HG02678 (cell line): Measurements from ENCODE around the gene MEF2C.

Experiments
- ATAC-seq: cut with Tn5 transposase; IDR thresholded peaks from one replicate; pipeline ENCODE4 v1.9.1; 2021; ENCODE audit warnings: mild to moderate bottlenecking, moderate library complexity; ENCODE audit not compliant: unreplicated experiment

MEF2C gene

DNA sequence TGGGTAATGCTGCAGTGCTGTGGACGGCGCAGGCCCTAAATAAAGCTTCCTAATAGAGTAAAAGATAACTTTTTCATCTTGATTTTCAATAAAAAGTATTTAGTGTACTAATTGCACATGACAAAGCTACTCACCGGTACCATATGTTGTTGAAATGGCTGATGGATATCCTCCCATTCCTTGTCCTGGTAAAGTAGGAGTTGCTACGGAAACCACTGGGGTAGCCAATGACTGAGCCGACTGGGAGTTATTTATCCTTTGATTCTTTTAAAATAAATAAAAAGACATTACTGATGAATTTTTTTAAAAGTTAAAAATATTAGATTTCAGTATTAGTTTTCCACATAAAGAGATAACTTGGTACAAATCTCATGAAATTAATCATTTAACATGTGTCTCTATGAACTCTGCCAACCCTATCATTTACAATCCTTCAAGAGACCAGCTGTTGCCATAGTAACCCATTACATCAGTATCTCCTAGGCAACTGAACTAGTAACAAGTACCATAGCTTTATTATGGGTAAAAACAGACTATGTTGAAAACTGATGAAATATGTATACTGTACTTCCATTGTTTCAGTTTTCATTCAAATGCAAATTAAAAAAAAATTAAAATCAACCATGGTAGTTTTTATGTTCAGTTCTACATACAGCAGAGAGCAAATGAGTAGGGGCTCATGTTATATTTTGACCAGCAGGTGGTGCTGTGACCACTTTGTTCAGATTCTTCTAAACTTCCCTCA, 153.7 kb downstream of the MEF2C start:
- peak; percentile 23 for ATAC-seq

DNA sequence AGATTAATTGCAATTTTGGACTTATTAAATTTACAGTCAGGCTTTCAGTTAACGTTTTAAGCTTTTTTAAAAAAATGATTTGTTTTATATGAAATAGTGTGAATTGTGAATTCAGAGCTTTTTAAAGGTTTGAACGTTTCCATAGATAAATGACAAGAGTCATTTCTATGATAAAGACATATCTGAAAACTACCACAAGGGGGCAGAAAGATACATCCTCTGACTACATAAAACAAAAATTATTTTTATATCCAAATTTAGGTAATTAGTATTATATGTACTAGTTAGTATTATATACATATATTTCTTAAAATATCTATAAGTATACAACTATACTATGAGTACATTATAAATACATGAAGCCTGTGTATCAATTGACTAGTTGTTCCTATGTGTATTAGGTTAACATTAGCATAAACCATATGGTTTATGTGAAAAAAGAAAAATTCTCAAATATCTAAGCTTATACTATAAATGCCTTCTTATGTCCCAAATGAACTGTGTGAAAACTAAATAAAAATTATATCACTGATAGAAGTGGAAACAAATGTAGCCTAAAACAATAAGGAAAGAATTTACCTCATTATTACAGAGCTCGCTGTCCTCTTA, 155.2 kb downstream of the MEF2C start:
- no peak for ATAC-seq

DNA sequence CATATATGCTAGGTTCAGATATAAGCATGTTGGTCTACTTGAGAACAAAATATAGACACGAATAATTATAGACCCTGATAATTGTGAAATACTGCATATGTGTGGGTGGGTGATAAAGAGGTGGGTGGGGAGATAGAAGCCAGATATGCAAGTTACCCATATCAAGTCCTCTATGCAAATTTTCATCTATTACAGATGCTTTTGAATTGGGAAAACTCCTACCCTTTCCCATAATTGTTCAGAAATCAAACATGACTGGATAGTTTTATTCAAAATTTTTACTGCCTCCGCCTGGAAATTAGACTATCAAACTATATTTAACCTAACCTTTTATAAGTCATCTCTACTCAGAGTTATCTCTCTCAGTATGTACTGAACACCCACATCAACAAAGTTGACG, 157.5 kb downstream of the MEF2C start:
- ATAC-seq, result no peak

- ATAC-seq, result no peak
These were observed 158.8 kb downstream of the MEF2C start for GRCh38 chr5:88724201-88724600.

- no peak for ATAC-seq
These were observed 160.4 kb downstream of the MEF2C start for GRCh38 chr5:88722546-88723073.

DNA sequence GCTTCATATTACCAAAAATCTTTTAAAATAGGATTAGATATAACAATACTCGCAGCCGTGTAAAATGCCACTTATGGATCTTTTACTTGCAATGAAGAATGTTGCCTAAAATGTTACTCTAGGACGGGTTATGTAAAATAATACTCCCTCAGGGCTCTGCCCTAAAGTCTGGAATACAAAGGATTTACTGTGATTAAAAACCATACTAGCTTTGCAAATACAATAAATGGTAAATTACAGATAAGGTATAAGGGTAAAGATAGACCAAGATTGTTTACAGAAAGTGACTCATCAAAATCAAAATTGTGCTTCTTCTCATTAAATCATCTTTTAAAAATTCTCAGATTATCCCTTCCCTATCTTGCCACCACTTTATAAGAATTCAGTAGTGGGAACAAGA, 163.6 kb downstream of the MEF2C start:
- ATAC-seq, result no peak

DNA sequence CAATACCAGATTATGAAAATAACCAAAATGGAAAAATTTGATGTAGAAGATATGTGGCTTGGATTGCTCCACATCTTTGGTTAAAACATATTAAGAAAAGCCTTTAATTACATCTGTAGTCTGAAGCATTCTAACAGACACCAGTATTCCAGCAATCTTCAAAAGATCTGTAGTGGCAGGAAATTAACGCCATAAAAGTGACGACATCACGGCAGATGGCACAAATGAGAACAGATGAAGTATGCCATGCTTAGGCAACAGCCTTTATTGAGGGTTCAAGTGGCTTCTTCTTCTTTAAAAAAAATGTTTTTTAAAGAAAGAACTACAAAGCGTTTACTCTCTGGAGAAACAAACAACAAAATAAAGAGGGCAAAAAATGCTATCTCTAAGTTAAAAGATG, 164.2 kb downstream of the MEF2C start:
- ATAC-seq, result no peak

DNA sequence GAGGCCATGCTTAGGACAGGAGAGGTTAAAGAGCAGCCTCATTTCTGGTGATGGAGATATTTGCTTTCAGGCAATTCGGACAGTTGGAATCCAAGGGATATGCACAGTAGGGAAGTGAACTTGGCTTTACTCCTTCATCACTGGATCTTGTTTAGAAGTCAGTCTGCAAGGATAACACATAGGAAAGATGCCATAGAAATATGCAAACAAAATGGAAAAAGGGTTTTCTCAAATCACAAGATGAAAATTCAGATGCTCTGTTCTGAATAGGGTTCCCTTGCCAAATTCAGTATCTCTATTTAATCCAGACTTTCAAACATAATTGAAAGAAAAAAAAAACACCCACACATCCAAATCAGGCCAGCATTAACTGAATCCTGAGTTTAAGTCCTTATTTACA, 166.9 kb downstream of the MEF2C start:
- no peak for ATAC-seq

DNA sequence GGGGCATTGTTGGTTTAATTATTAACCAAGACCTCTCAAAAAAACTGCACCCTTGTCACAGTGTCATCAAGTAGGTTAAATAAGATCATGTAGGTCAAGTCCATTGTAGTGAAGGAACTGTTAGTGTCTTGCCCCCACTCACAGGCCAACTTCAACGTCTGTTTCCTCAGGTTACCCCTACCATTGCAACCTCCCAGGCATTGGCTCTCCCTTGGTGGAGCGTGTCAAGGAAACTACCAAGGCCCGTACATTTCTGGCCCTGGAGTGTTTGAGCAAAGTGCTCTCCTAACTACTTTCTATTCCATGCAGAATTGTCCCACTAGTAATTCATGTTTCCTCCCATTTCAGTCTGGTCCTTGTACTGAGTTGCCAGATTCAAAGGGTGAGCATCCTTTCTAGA, 167.5 kb downstream of the MEF2C start:
- no peak for ATAC-seq

DNA sequence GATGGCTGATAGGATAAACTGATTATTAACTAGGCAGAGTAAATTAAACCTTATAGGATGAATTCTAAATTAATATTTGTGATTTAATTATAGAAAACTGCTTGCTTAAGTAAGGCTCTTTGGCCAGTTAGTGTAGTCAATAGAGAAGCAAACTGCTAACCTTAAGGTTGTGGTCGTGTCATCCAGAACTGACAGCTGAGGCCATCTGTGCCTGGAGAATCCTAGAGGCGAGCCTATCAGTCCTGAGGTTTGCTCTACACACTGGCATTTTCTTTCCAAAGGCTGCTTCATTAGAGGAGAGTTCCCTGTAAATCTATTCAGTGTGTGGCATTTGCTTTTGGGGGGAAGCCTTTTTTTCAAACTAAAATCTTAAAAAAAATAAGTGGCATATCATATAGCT, 169.2 kb downstream of the MEF2C start:
- no peak for ATAC-seq

DNA sequence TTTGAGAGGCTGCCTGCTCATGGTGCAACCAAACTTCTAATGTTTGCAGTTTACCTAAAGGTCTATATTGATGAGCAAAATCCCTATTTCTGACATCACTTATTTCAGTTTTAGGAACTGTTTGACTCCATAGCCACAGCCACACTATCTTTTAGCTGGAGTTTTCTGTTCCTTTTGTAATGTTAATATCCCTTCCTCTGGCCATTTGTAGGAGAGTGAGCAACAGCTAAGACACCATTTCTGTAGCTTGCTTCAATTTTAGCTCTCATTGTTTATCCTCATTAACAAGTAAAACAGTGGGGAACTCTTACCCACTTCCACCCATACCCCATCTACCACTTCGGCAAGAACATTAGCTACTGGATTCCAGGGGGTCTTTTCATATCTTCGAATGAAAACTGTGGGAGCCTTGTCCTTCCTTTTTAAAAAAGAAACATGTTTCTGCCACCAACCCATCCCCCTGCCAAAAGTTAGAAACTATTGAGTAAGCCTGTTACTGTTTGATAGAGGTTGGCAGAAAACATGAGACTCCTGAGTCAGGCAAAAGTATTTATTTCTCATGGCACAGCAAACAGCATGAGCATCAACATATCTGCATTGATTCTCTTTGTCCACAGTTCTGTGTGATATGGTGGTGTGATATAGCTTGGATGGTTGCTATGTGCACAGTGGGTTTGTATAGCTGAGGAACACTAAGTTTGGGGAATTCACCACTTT, 174.1 kb downstream of the MEF2C start:
- no peak for ATAC-seq

- no peak for ATAC-seq
These were observed 175.0 kb downstream of the MEF2C start for GRCh38 chr5:88708021-88708420.

- ATAC-seq, result no peak
These were observed 175.6 kb downstream of the MEF2C start for GRCh38 chr5:88707216-88707965.

DNA sequence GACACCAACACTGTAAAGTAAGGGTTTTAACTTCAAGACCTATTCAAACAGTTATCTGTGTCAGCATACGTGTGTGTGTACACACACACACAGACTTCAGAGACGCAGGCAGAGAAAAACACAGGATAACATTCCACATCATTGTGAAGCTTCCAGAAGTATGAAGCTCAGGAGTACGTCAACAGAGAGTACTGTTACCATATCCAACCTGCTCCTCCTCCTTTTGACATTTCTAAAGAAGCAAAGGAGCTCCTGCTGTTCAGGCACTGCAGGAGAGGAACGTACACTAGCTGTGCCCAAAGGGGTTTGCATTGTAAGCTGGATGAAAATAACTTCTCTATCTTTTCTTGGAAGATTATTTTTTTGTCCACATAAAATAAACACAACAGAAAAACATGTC, 180.7 kb downstream of the MEF2C start:
- no peak for ATAC-seq

- ATAC-seq, result no peak
These were observed 182.9 kb downstream of the MEF2C start for GRCh38 chr5:88700121-88700520.

GRCh38 chr5:88698290-88698689, 184.7 kb downstream of the MEF2C start:
- no peak for ATAC-seq

DNA sequence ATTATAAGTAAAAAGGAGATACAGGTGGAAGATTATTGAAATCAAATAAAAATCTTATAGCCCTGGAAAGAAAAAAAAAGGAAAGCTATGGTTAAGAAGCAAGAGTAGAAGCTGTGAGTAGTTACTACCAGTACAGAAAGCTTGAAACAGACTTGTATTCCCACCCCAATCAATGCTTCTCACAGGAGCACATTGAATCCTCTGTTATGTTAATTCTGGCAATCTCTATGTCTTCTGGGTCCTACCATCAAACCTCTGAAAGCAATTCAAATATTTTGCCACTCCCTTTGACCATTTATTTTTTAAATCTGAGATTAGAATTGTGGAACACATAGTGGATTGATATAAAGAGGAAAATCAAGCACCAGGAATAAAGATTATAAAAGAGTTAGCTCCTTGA, 186.5 kb downstream of the MEF2C start:
- ATAC-seq, result no peak

- ATAC-seq, result no peak
These were observed 187.1 kb downstream of the MEF2C start for GRCh38 chr5:88695931-88696330.

- no peak for ATAC-seq
These were observed 187.8 kb downstream of the MEF2C start for GRCh38 chr5:88695232-88695631.

GRCh38 chr5:88694023-88694679, 188.8 kb downstream of the MEF2C start:
- no peak for ATAC-seq
